Left ventricle myocardium inferior (tissue), 1 donor: Measurements from ENCODE around the gene MBNL3. TPM values are rescaled to one million over a fixed set of nuclear protein-coding genes. Genes with fewer than 3 reads are reported as not detected.

Source experiments
- DNase-seq: peaks from one replicate; pipeline ENCODE4 v3.0.0-alpha.2; 2020
- H3K27ac ChIP-seq: fragments of 200-600 bp; replicated peaks from 2 replicates; pipeline ENCODE4 v1.8.0; 2021
- H3K27me3 ChIP-seq: fragments of 200-600 bp; 2 replicates; pipeline ENCODE4 v1.8.0; 2021; ENCODE audit warnings: low read depth
- H3K36me3 ChIP-seq: fragments of 200-600 bp; 2 replicates; pipeline ENCODE4 v1.8.0; 2021
- H3K4me1 ChIP-seq: fragments of 200-600 bp; 2 replicates; pipeline ENCODE4 v1.8.0; 2021
- H3K4me3 ChIP-seq: fragments of 200-600 bp; 2 replicates; pipeline ENCODE4 v1.8.0; 2021; ENCODE audit warnings: mild to moderate bottlenecking, moderate library complexity
- H3K9me3 ChIP-seq: fragments of 200-600 bp; replicated peaks from 2 replicates; pipeline ENCODE4 v1.8.0; 2021
- intact Hi-C: fragments of 100-400 bp; cut with micrococcal nuclease; formaldehyde crosslinking; loops from one replicate; pipeline ENCODE4 v1.11.0; 2022
- total RNA-seq: library from RNA; stranded (reverse); fragmentation: NEBNext Ultra II Directional; extraction: Animal tissue kit (Norgen Biotek cat#: 25700); gene quantifications from one replicate; pipeline ENCODE4 v1.2.1, GENCODE V29; 2021
- TF ChIP-seq, protein P1 (sequence below): fragments of 200-600 bp; IDR thresholded peaks from 2 replicates; pipeline ENCODE4 v1.8.0; 2021; ENCODE audit warnings: antibody characterized with exemption, mild to moderate bottlenecking, borderline replicate concordance
- donor health status: DM: no; HTN: yes; CAD: no; lungs with severe emphysema.

MBNL3 gene
- total RNA-seq, 1 donor from 2014 or later = 38.5 TPM

DNA sequence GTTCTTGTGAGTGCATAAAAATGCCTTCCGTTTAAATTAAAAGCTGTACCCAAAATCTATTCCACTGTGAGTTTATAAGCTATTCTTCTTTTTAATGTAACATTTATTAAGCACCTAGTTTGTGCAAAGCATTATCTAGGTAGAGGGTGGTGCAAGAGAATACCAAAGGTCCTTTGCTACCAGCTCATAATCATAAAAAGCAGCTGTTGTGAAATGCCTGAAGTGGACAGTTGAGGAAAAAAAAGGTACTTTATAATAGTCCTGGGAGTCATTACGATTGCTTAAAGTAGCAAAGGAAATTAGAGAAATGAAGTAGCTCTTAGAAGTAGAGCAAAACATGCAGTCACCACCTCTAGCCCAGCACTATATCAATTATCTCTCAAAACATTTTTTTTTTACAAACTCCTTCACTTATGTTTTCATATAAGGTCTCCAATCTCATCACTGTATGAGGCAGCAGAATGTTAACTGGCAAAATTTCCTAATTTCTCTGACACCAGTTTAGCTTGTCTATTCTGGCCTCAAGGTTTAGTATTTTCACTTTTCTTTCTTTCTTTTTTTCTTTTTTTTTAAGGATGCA, 2.1 kb downstream of the MBNL3 start:
- Histone ChIP-seq H3K4me1 (no peaks in the 10 kb centered on the region), H3K27me3 (no peaks in the 10 kb centered on the region), H3K36me3 (no peaks in the 10 kb centered on the region), H3K27ac (no peak overlapping the region), H3K4me3 (no peak overlapping the region), H3K9me3 (no peaks in the 10 kb centered on the region)
- no peak for DNase-seq
- intact Hi-C loops = no loop called here
- TF ChIP-seq, protein P1, sequence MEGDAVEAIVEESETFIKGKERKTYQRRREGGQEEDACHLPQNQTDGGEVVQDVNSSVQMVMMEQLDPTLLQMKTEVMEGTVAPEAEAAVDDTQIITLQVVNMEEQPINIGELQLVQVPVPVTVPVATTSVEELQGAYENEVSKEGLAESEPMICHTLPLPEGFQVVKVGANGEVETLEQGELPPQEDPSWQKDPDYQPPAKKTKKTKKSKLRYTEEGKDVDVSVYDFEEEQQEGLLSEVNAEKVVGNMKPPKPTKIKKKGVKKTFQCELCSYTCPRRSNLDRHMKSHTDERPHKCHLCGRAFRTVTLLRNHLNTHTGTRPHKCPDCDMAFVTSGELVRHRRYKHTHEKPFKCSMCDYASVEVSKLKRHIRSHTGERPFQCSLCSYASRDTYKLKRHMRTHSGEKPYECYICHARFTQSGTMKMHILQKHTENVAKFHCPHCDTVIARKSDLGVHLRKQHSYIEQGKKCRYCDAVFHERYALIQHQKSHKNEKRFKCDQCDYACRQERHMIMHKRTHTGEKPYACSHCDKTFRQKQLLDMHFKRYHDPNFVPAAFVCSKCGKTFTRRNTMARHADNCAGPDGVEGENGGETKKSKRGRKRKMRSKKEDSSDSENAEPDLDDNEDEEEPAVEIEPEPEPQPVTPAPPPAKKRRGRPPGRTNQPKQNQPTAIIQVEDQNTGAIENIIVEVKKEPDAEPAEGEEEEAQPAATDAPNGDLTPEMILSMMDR = no peak

GRCh38 chrX:132483951-132484350, 4.9 kb downstream of the MBNL3 start:
- TF ChIP-seq, protein P1 = no peak
- H3K36me3 ChIP-seq = no peaks in the 10 kb centered on the region
- no peak overlapping the region for H3K4me3 ChIP-seq
- DNase-seq = no peak
- intact Hi-C loops = no loop called here
- no peaks in the 10 kb centered on the region for H3K4me1 ChIP-seq
- no peaks in the 10 kb centered on the region for H3K9me3 ChIP-seq
- no peak overlapping the region for H3K27ac ChIP-seq
- H3K27me3 ChIP-seq = no peaks in the 10 kb centered on the region

- intact Hi-C loops = no loop called here
- TF ChIP-seq, protein P1 = no peak
- no peaks in the 10 kb centered on the region for H3K9me3 ChIP-seq
- H3K4me1 ChIP-seq = no peaks in the 10 kb centered on the region
- DNase-seq = no peak
- H3K36me3 ChIP-seq = no peaks in the 10 kb centered on the region
- no peak overlapping the region for H3K27ac ChIP-seq
- no peak overlapping the region for H3K4me3 ChIP-seq
- H3K27me3 ChIP-seq = no peaks in the 10 kb centered on the region
These were observed 5.3 kb downstream of the MBNL3 start for GRCh38 chrX:132483488-132483887.

DNA sequence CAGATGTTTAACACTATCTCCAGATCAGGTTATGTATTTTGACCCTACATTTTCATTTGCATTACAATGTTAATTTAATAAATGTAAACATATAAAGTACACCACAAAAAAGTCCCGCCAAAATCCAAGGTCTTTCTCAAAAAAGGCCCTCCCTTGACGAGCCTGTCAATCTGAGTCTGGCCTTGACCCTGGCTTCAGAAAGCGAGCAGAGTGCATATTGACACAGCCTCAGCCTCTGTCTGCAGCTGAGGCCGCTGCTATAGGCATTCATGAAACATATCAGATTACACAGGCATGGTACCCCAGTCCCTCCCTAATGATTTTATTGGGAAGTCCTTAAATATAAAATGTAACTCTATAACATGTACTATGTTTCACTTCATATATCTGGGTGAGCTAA, 6.2 kb downstream of the MBNL3 start:
- Histone ChIP-seq H3K36me3 (no peaks in the 10 kb centered on the region), H3K4me1 (no peaks in the 10 kb centered on the region), H3K9me3 (no peaks in the 10 kb centered on the region), H3K27ac (no peak overlapping the region), H3K4me3 (no peak overlapping the region), H3K27me3 (no peaks in the 10 kb centered on the region)
- no peak for DNase-seq
- intact Hi-C loops = no loop called here
- TF ChIP-seq, protein P1 = no peak

DNA sequence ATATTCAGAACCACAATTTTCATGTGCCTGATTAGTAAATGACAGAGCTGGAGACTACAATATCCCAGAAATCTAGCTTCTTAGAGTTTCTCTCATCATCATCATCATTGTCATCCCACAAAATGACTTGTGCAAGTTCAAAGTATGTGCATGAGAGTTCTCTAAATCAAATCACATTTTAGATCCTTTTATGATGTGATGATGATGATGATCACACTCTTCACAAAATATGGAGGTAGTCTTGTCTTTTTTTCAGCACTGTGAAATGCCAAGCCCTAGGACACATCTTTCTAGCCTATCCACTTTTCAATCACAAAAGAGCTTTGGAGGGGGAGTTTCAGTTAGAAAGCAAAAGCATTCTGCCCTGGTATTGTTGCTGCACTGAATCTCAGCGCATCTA, 7.4 kb downstream of the MBNL3 start:
- TF ChIP-seq, protein P1 = no peak
- H3K27ac ChIP-seq = peak overlapping the region; percentile 65
- intact Hi-C loops = no loop called here

More for the DNA sequence above, 7.4 kb downstream of the MBNL3 start:
- no peak overlapping the region for H3K4me3 ChIP-seq
- no peaks in the 10 kb centered on the region for H3K27me3 ChIP-seq
- DNase-seq = no peak
- no peaks in the 10 kb centered on the region for H3K36me3 ChIP-seq
- H3K4me1 ChIP-seq = no peaks in the 10 kb centered on the region
- H3K9me3 ChIP-seq = no peaks in the 10 kb centered on the region
